Measurements from ENCODE around the gene DAB2IP. TPM values are rescaled to one million over a fixed set of nuclear protein-coding genes. Genes with fewer than 3 reads are reported as not detected.
A peak's percentile ranks its signal among the peaks of the same experiment; 100 is the strongest.

The DAB2IP gene
- total RNA-seq, 1 donor from 2014 or later = 53.0 TPM

DNA sequence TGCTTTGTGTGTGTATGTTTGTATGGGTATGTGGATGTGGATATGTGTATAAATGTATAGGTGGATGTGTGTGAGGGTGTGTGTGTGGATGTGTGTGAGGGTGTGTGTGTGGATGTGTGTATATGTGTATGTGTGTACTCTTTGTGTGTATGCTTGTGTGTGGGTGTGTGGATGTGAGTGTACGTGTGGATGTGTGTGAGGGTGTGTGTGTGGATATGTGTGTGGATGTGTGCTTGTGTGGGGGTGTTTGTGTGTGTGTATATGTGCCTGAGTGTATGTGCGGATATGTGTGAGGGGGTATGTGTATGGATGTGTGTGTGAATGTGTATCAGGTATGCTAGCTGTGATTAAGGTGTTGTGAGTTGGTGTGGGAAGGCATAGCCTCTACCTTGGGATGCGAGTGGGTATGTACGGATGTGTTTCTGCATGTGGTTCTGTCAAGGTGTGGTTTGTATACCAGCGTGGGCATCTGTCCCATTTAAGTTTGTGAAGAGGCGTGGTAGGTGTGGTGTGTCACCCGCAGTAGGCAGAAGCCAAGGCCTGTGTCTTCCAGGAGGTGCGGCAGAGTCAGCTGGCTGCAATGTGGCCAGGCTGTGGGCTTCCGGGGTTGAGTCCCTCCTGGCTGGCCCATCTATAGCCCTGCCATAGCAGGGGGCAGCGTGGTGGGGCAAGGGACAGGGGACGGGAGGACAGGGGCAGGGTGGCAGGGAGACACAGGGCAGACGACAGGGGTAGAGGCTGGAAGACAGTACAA, 155.8 kb downstream of the DAB2IP start:
- DNase-seq (ENCODE audit: missing footprints) = no peak

DNA sequence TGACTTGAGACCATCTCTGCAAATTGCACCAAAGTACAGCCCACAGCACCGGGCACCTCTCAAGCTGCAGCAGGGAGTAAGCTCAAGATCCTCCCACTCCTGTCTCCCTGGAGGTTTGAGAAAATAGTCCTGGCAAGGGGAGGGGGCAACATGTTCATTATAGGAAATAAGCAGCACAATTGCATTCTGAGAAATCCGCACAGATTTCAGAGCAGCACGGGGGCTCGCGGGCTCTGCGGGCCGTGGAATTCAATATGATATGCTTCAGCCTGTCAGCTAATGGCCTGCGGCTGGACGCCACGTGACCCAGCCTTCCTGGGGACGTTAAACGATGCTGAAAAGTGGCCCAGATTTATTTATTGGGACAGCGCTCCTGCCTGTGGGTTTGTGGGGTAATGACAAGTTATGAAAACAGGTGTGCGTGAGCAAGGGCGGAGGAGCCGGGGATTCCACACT, 156.4 kb downstream of the DAB2IP start:
- ATAC-seq = peak; percentile 37
- intact Hi-C loops (cut with DNase I) = no loop called here
- DNase-seq (ENCODE audit: missing footprints) = no peak

More for the DNA sequence above, 155.8 kb downstream of the DAB2IP start:
- peak; percentile 31 for ATAC-seq
- intact Hi-C loops (cut with DNase I) = no loop called here

DNA sequence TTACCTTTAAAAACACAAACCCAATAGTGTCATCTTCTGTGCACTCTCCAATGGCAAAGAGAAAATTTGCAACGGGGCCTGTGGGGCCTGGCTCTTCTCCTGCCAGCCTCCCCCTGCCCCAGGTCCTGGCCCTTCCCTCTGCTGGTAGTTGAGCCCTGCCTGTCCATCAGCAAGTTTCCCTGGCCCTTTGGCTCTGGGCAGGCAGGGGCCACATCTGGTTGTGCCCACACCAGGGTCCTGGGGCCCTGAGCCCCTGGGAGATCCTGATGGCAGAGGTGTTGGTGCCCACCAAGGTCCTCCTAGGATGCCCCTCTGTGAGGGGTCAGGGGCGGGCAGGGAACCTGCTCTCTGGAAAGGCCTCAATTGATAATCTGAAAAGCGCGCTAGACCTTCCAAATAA, 157.3 kb downstream of the DAB2IP start:
- no peak for DNase-seq (ENCODE audit: missing footprints)
- ATAC-seq = no peak
- intact Hi-C loops (cut with DNase I) = no loop called here

DNA sequence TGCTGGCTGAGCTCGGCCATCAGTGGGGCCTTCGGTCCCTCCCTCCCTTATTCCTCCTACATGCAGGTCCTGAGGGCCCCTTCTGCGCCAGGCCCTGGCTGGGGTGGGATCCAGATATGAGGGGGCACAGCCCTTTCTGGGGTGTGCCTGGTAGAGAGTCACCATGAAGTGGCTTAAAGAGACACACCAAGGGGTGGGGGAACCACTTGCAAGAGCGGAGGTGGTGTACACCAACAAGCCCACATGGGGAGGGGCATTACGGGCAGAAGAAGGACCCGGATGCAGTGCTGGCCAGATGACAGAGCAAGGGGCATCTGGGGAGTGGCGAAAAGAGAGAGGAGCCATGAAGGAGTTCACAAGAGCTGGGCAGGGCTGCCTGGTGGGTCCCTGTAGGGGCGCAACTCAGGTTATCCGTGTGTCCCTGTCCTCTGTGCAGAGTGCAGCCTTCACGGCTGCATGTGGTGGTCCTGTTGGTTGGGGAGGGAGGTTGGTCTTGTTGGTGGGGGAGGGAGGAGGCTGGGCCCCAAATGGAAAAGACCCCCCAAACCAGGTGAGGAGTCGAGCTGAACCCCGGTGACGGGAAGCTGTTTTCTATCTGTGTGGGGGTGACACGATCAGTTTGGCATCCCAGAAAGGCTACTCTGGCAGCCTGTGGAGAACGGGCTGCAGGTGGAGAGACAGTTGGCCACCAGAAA, 158.1 kb downstream of the DAB2IP start:
- ATAC-seq (no peak), DNase-seq (ENCODE audit: missing footprints) (no peak)
- intact Hi-C loops (cut with DNase I) = no loop called here

DNA sequence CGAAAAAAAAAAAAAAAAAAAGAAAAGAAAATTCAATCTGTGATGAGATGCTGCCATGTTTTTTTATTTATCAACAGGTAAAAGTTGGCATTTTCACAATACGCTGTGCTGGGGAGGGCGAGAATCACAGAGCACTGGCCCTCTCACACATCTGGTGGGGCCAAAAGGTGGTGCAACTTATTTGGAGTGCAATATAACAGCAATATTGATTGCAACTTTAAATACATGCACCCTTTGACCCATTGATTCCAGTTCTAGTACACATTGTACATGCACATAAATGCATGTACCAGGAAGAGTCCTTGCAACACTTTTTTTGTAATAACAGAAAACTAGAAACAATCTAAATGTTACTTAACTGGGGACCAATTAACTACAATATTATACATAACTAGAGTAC, 159.1 kb downstream of the DAB2IP start:
- ATAC-seq (no peak), DNase-seq (ENCODE audit: missing footprints) (no peak)
- intact Hi-C loops (cut with DNase I) = no loop called here

DNA sequence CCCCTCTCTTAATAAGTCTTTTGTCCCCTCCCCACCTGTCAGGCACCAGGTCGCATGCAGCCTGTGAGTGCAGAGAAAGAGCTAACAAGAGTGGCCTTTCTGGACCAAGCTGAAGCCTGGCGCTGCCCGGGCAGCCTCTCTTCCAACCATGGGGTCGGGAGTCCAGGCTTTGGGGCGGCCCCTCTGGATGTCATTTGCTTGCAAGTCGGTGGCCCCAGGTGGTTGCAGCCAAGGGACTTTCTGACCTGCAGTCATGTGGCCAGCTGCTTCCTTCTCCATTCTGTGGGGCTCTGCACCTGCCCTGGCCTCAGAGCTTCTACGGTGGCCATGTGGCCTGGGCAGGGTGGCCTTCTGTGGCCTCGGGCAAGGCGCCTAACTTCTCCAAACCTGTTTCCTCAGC, 159.7 kb downstream of the DAB2IP start:
- DNase-seq (ENCODE audit: missing footprints) (no peak), ATAC-seq (no peak)
- intact Hi-C loops (cut with DNase I) = no loop called here

DNA sequence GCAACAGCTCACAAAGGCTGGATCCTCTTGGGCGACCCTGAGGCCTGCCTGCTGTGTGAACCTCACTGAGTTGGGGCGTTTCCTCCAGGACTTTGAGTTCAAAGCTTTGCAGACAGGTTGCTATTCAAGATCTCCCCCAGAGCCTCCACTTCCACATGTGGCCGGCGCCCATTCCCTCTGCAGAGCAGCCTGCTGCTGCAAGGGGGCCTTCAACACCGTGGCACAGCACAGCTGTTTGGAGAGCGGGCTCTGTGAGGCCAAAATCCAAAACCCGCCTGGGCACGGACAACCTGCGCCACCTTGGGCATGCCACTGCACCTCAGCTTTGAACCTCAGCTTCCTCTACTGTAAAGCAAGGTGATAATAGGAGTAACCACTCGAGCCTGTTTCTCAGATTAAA, 160.3 kb downstream of the DAB2IP start:
- no peak for ATAC-seq

DNA sequence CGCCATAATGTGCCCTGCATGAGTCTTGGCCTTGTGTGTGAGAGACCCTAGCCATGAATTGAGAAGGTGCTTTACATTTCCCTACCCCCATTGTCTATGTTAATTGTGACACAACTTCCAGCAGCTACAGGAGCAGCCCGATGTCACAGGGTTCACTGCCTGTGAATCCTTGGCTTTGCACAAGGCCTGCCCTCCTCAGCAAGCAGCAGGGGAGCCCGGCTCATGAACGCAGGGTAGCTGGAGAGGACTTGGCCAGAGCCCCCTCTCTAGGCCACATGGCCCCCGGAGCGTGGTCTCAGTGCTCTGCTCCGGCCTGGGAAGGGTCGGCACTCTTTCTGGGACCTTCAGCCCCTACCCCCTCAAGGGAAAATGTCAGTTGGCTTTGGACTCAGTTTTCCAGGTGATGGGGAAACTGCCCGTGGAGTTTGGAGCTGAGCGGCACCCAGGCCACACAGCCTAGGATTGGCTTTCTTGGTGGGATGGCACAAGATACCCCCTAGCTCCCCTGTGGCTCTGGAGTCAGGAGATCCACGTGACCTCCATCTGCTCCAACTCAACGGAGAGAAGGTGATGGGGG, 160.8 kb downstream of the DAB2IP start:
- DNase-seq (ENCODE audit: missing footprints) = no peak
- ATAC-seq = no peak
- intact Hi-C loops (cut with DNase I) = no loop called here

More for the DNA sequence above, 160.3 kb downstream of the DAB2IP start:
- intact Hi-C loops (cut with DNase I) = no loop called here
- no peak for DNase-seq (ENCODE audit: missing footprints)

DNA sequence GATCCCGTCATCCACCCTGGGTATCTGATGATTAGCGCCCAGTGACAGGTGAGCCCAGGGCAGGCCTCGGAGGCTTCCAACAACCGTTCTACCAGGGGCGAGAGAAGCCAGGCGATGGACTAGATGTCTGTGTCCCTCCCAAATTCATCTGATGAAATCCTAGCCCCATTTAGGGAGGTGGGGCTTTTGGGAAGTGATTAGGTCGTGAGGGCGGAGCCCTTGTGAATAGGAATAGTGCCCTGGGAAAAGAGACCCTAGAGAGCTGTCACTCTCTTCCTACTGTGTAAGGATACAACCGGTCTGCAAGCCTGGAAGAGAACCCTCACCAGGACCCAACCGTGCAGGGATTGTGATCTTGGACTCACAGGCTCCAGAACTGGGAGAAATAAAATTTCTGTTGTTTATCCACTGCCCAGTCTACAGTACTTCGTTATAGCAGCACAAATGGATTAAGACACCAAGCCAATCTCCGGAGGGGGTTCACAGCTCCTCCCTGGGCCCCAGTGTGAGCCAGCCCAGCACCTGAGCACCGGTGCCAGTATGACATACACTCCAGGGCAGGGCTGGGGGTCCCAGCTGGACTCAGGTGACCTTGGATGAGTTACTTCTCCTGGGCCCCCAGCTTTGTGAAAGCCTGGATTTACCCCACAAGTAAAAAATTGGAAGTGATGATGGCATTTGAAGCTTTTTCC, 162.2 kb downstream of the DAB2IP start:
- ATAC-seq (no peak), DNase-seq (ENCODE audit: missing footprints) (no peak)
- intact Hi-C loops (cut with DNase I) = no loop called here

DNA sequence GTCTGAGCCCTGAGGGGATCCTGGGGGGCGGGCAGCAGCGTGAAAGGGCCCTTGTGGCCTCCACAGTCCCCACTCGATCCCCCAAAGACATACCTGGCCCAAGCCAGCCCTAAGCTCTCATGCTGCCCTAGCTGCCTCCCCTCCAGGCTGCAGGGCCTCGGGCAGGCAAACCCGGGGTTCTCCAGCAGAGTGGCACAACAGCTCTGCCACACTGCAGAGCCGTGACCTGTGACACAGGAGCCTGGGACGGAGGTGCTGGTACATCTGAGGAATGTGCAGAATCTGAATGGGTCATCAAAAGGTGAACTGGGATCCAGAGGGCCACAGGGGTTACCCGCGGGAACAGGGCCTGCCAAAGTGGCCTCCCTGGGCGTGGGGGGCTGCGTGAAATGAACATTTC, 163.2 kb downstream of the DAB2IP start:
- no peak for ATAC-seq
- intact Hi-C loops (cut with DNase I) = no loop called here
- DNase-seq (ENCODE audit: missing footprints) = no peak

DNA sequence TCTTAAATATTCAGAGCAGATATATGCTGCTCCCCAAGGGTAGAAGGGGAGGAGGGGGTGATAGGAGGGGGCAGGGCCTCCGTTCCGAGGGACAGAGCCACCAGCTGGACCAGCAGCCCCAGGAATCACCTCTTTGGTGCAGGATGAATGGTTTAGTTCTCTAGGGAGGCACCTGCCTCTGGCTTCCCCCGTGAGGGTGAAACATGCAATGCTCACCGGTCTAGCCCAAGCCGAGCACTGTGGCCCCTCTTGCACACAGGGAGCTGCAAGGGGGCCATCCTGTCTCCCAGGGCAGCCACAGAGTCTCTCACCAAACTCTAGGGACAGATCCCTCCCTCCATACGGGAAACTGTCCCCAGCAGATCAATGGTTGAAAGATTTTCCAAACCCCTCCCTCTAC, 163.7 kb downstream of the DAB2IP start:
- ATAC-seq (no peak), DNase-seq (ENCODE audit: missing footprints) (no peak)
- intact Hi-C loops (cut with DNase I) = no loop called here

DNA sequence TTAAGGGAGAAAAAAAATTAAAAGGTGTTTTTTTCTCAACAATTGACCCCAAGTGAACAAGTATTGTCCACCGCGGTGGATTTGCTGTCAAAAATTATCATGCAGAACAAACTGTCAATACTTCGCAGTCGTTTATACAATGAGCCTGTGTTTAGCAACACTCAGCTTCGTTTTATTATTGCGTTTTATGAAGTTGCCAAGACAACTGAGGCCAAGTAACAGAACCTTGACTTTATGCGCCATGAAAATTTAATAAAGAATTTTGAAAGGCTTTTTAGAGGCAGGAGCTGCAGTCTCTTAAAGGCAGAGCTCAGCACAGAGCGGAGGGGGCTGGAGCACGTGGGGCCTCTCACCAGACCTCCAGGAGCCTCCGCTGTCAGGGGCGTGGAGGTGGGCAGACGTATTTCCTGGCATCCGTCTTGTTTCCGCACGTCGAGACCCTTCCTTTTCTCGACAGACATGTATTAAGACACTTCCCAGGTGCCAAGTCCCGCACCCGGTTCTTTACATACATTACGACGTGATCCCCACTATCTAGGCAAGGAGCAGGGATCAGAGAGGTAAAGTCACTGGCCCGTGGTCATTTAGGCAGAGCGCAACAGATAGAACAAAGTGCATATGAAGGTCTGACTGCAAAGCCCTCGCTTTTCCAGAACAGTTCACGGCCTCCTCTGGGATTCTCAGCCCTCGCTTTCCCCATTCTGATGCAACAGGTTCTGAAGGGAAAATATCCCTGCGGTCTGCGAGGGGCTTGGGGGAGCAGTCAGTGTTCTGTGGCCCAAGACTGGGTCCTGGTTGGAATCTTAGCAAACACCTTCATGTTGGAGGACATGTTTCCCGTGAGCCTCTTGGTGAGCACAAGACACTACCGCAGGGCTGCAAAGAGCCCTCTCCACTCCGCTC, 164.4 kb downstream of the DAB2IP start:
- ATAC-seq (no peak), DNase-seq (ENCODE audit: missing footprints) (no peak)
- intact Hi-C loops (cut with DNase I) = no loop called here

DNA sequence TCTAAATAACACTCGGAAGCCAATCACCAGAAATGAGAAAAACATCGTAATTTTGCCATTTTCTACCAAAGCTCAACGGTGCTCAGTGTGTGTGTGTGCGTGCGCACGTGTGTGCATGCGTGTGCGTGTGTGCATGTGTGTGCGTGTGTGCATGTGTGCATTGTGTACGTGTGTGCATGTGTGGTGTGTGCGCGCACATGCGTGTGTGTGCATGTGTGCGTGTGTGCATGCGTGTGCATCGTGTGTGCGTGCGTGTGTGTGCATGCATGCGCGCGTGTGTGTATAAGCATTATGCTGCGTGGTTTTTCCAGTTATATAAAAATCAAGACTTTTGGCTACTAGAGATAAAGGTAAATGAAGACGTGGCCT, 165.0 kb downstream of the DAB2IP start:
- DNase-seq (ENCODE audit: missing footprints) (no peak), ATAC-seq (no peak)
- intact Hi-C loops (cut with DNase I) = no loop called here

DNA sequence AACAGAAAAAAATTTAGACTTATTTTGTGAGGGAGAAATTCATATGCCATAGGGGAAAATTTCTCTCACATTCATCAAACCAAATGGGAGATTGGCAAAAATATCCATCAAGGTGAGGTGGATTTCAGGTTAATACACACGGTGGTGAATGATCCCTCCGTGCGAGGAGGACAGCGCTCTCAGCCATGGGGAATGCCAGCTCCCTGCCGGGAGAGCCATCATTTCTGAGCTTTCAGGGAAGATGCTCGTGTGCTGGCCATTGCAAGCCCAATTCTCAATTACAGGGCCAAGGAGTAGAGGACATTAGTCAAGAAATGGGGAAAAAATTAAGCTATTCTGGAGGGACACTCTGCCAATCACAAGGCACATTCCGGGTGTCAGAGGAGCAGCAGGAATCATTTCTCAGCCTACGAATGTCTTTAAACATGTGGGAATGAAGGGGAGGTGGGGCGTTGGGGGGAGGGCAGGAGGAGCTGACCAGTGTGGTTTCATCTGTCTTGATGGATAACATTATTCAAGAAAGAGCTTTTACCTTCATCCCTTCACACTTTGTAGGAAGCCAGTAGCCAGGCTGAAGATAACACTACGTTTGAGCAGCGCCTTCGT, 165.5 kb downstream of the DAB2IP start:
- ATAC-seq (no peak), DNase-seq (ENCODE audit: missing footprints) (no peak)
- intact Hi-C loops (cut with DNase I) = no loop called here

DNA sequence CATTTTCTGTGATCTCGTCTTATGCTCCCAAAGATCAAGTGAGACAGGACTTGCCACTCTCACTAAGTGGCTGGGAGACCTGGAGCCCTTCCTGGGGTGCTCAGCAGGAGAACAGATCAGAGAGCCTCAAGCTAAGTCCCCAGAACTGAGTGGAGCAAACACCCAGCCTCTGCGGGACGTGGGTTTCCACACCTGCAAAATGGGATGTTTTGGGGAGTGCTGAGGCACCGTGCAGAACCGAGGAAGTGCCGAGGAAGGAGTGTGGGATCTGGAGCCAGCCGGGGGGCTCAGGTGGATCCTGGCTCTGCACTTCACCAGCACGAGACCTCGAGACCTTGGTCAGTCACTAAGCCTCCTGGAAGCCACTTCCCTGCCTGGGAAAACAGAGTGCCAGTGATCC, 166.0 kb downstream of the DAB2IP start:
- no peak for DNase-seq (ENCODE audit: missing footprints)
- no peak for ATAC-seq
- intact Hi-C loops (cut with DNase I) = no loop called here

DNA sequence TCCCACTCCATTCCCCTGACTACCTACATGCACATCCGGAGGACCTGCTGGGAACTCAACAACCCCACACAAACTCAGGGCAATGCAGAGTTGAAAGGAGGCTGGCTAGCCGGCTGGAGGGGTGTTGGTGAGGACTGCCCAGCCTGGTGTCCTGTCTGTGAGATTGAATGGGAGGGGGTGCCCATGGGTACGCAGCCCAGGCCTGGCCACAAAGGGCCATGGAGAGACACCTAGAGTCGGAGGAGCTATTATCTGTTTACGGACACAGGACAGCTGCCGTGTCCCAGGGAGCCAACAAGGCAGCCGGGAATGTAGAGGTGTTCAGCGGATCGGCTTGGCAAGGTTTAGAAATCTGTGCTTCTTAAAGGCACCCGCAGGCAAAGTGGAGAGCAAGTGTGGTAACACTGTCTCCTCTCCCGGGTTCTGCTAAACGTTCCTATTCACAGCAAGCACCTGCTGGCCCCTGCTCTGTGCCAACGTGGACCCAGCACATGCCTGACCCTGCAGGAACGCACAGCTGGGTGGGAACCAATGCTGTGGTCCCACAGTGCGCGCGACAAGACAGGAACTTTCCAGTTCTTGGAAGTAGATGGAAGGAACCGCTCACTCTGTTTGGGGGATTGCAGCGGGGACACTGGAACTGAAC, 166.7 kb downstream of the DAB2IP start:
- no peak for ATAC-seq
- intact Hi-C loops (cut with DNase I) = no loop called here
- no peak for DNase-seq (ENCODE audit: missing footprints)

DNA sequence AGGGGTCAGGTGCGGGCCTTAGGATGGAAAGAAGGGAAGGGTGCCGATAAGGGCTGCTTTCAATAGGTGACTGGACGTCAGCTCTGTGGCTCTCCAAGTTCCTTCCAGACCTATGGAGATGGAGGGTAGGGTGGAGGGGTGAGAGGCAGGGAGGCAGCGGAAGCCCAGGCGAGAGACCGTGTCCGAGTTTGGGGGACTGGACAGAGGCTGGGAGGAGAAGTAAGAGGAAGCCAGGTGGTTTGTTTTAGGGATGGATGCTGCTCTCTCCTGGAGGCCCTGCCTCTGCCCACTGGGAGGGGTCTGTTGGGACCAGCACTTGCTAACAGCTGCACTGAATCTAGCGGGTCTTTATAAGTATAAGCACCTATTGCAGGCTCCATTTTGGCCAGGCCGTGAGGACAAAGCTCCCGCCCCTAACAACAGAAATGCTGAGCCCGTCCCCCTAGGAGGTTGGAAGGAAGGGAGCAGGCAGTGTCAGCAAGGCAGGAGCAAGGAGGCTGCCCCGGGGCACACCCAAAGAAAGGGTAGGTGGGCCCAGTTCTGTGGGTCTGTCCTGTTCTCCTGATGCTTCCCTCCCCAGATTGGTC, 167.5 kb downstream of the DAB2IP start:
- ATAC-seq (no peak), DNase-seq (ENCODE audit: missing footprints) (no peak)
- intact Hi-C loops (cut with DNase I) = no loop called here

Measured in Right ventricle myocardium inferior (tissue), 1 donor.